HG03159 (cell line): ENCODE data around the gene HHAT.

Experiments used
- ATAC-seq: cut with Tn5 transposase; IDR thresholded peaks from one replicate; pipeline ENCODE4 v1.9.1; 2021; ENCODE audit warnings: mild to moderate bottlenecking, moderate library complexity; ENCODE audit not compliant: unreplicated experiment

The HHAT gene

GRCh38 chr1:210531475-210532222 lies 202.9 kb downstream of the HHAT start:
- ATAC-seq = no peak

- no peak for ATAC-seq
Observed at GRCh38 chr1:210532223-210532598, 203.5 kb downstream of the HHAT start.

GRCh38 chr1:210535761-210536160 lies 207.1 kb downstream of the HHAT start:
- no peak for ATAC-seq

- no peak for ATAC-seq
Observed at GRCh38 chr1:210536254-210536961, 207.7 kb downstream of the HHAT start.

- ATAC-seq = no peak
Observed at GRCh38 chr1:210540288-210540687, 211.6 kb downstream of the HHAT start.

GRCh38 chr1:210541680-210542358 lies 213.1 kb downstream of the HHAT start:
- ATAC-seq = no peak

- no peak for ATAC-seq
Observed at GRCh38 chr1:210551899-210552298, 223.2 kb downstream of the HHAT start.

- ATAC-seq = no peak
Observed at GRCh38 chr1:210553711-210554110, 225.0 kb downstream of the HHAT start.

- no peak for ATAC-seq
Observed at GRCh38 chr1:210554382-210554781, 225.7 kb downstream of the HHAT start.

GRCh38 chr1:210556475-210556874 lies 227.8 kb downstream of the HHAT start:
- ATAC-seq = no peak

- ATAC-seq = no peak
Observed at GRCh38 chr1:210557426-210558077, 228.8 kb downstream of the HHAT start.

GRCh38 chr1:210558302-210558701 lies 229.6 kb downstream of the HHAT start:
- ATAC-seq = no peak

GRCh38 chr1:210565306-210565705 lies 236.6 kb downstream of the HHAT start:
- no peak for ATAC-seq

- no peak for ATAC-seq
Observed at GRCh38 chr1:210568631-210569030, 239.9 kb downstream of the HHAT start.

GRCh38 chr1:210570116-210570515 lies 241.4 kb downstream of the HHAT start:
- no peak for ATAC-seq

- no peak for ATAC-seq
Observed at GRCh38 chr1:210571356-210572284, 242.9 kb downstream of the HHAT start.

GRCh38 chr1:210573141-210573540 lies 244.4 kb downstream of the HHAT start:
- ATAC-seq = no peak

- no peak for ATAC-seq
Observed at GRCh38 chr1:210582205-210582970, 253.7 kb downstream of the HHAT start.

GRCh38 chr1:210584439-210585113 lies 255.9 kb downstream of the HHAT start:
- ATAC-seq = peak; percentile 86
